H9 (cell line): ENCODE data around the gene DLL4. TPM values are rescaled to one million over a fixed set of nuclear protein-coding genes. Genes with fewer than 3 reads are reported as not detected.

Experiments used
- DNase-seq: peaks from one replicate; pipeline ENCODE4 v3.0.0-alpha.2; 2017
- H2AFZ ChIP-seq: one replicate; pipeline ENCODE4 v1.6.1; 2013; ENCODE audit warnings: mild to moderate bottlenecking, low read length, control low read depth, moderate library complexity
- H2AK5ac ChIP-seq: 2 replicates; pipeline ENCODE4 v1.6.1; 2013; ENCODE audit warnings: low read length, control low read depth, mixed read lengths; ENCODE audit not compliant: insufficient read length
- H2BK120ac ChIP-seq: one replicate; pipeline ENCODE4 v1.6.1; 2013; ENCODE audit warnings: low read depth, mild to moderate bottlenecking, low read length, control low read depth, inconsistent platforms; ENCODE audit not compliant: poor library complexity, severe bottlenecking
- H2BK12ac ChIP-seq: 2 replicates; pipeline ENCODE4 v1.6.1; 2013; ENCODE audit warnings: low read length, control low read depth, mixed read lengths, low read depth; ENCODE audit not compliant: insufficient read length
- H2BK15ac ChIP-seq: 2 replicates; pipeline ENCODE4 v1.6.1; 2013; ENCODE audit warnings: low read depth, low read length, control low read depth
- H2BK20ac ChIP-seq: one replicate; pipeline ENCODE4 v1.6.1; 2013; ENCODE audit warnings: low read depth, mild to moderate bottlenecking, low read length, control low read depth, inconsistent platforms; ENCODE audit not compliant: poor library complexity, severe bottlenecking
- H2BK5ac ChIP-seq: 2 replicates; pipeline ENCODE4 v1.6.1; 2013; ENCODE audit warnings: low read length, control low read depth, mixed read lengths; ENCODE audit not compliant: insufficient read length
- H3K14ac ChIP-seq: 2 replicates; pipeline ENCODE4 v1.6.1; 2013; ENCODE audit warnings: low read length, control low read depth; ENCODE audit not compliant: insufficient read depth
- H3K18ac ChIP-seq: 2 replicates; pipeline ENCODE4 v1.6.1; 2013; ENCODE audit warnings: low read depth, mild to moderate bottlenecking, mixed read lengths, low read length, control low read depth; ENCODE audit not compliant: insufficient read length
- H3K23ac ChIP-seq: 2 replicates; pipeline ENCODE4 v1.6.1; 2013; ENCODE audit warnings: low read length, control low read depth, mixed read lengths, low read depth; ENCODE audit not compliant: insufficient read length
- H3K23me2 ChIP-seq: 2 replicates; pipeline ENCODE4 v1.6.1; 2013; ENCODE audit warnings: low read depth, mild to moderate bottlenecking, mixed read lengths, low read length, control low read depth; ENCODE audit not compliant: insufficient read length, poor library complexity, severe bottlenecking
- H3K27ac ChIP-seq: 2 replicates; pipeline ENCODE4 v1.5.1; 2013; ENCODE audit warnings: low read length, control low read depth, mixed read lengths, low read depth; ENCODE audit not compliant: insufficient read length
- H3K27me3 ChIP-seq: 2 replicates; pipeline ENCODE4 v1.6.1; 2013; ENCODE audit warnings: low read length, control low read depth, inconsistent platforms; ENCODE audit not compliant: insufficient read depth
- H3K4ac ChIP-seq: 2 replicates; pipeline ENCODE4 v1.6.1; 2013; ENCODE audit warnings: low read depth, mild to moderate bottlenecking, control low read depth, inconsistent platforms, low read length, moderate library complexity
- H3K4me1 ChIP-seq: 2 replicates; pipeline ENCODE4 v1.6.1; 2013; ENCODE audit warnings: low read length, control low read depth, inconsistent platforms; ENCODE audit not compliant: insufficient read depth
- H3K4me2 ChIP-seq: 2 replicates; pipeline ENCODE4 v1.6.1; 2013; ENCODE audit warnings: low read length, control low read depth, mixed read lengths; ENCODE audit not compliant: insufficient read length, insufficient read depth
- H3K56ac ChIP-seq: 2 replicates; pipeline ENCODE4 v1.6.1; 2013; ENCODE audit warnings: low read depth, mild to moderate bottlenecking, mixed read lengths, low read length, control low read depth; ENCODE audit not compliant: insufficient read length
- H3K79me1 ChIP-seq: 2 replicates; pipeline ENCODE4 v1.6.1; 2013; ENCODE audit warnings: low read depth, mild to moderate bottlenecking, moderate library complexity, low read length, control low read depth, inconsistent platforms; ENCODE audit not compliant: insufficient read depth, poor library complexity, severe bottlenecking
- H3K79me2 ChIP-seq: 2 replicates; pipeline ENCODE4 v1.6.1; 2013; ENCODE audit warnings: low read length, control low read depth, inconsistent platforms; ENCODE audit not compliant: insufficient read depth
- H3K9ac ChIP-seq: 2 replicates; pipeline ENCODE4 v1.6.1; 2013; ENCODE audit warnings: low read length, control low read depth, mixed read lengths; ENCODE audit not compliant: insufficient read length; ENCODE audit errors: extremely low read depth
- H3K9me3 ChIP-seq: one replicate; pipeline ENCODE4 v1.6.1; 2013; ENCODE audit warnings: low read depth, low read length, inconsistent platforms; ENCODE audit not compliant: control insufficient read depth
- H3T11ph ChIP-seq: one replicate; pipeline ENCODE4 v1.6.1; 2013; ENCODE audit warnings: mild to moderate bottlenecking, low read length, control low read depth, inconsistent platforms
- H4K20me1 ChIP-seq: one replicate; pipeline ENCODE4 v1.6.1; 2013; ENCODE audit not compliant: control insufficient read depth, insufficient read length, insufficient read depth
- H4K5ac ChIP-seq: 2 replicates; pipeline ENCODE4 v1.6.1; 2013; ENCODE audit warnings: low read depth, mild to moderate bottlenecking, mixed read lengths, low read length, control low read depth; ENCODE audit not compliant: insufficient read length
- H4K8ac ChIP-seq: replicated peaks from 2 replicates; pipeline ENCODE4 v1.6.1; 2013; ENCODE audit warnings: low read length, control low read depth, mixed read lengths, low read depth; ENCODE audit not compliant: insufficient read length
- H4K91ac ChIP-seq: 2 replicates; pipeline ENCODE4 v1.6.1; 2013; ENCODE audit warnings: low read depth, mild to moderate bottlenecking, moderate library complexity, mixed read lengths, low read length, control low read depth; ENCODE audit not compliant: insufficient read length
- H3K27ac Mint-ChIP-seq, 3 experiments: 2 replicates in 2 of 3; 3 replicates in 1 of 3; pipeline ENCODE4 v1.8.0; 2020 to 2021; ENCODE audit warnings: mixed read lengths in 3 of 3, mild to moderate bottlenecking in 1 of 3, moderate library complexity in 1 of 3
- H3K27me3 Mint-ChIP-seq: 2 replicates; pipeline ENCODE4 v1.8.0; 2021; ENCODE audit warnings: low read depth, mild to moderate bottlenecking, moderate library complexity, mixed read lengths
- H3K36me3 Mint-ChIP-seq, 3 experiments: 2 replicates in 2 of 3; 3 replicates in 1 of 3; pipeline ENCODE4 v1.8.0; 2020 to 2021; ENCODE audit warnings: low read depth in 3 of 3, mixed read lengths in 3 of 3; ENCODE audit not compliant: insufficient read depth in 1 of 3
- H3K4me1 Mint-ChIP-seq, 2 experiments: 2 replicates each; pipeline ENCODE4 v1.8.0; 2020; ENCODE audit warnings: mixed read lengths in 2 of 2
- H3K4me3 Mint-ChIP-seq, 2 experiments: 2 replicates in 1 of 2; 3 replicates in 1 of 2; pipeline ENCODE4 v1.8.0; 2020 to 2021; ENCODE audit warnings: mild to moderate bottlenecking in 2 of 2, mixed read lengths in 2 of 2, moderate library complexity in 1 of 2
- H3K9me3 Mint-ChIP-seq, 2 experiments: 2 replicates in 1 of 2; 3 replicates in 1 of 2; pipeline ENCODE4 v1.8.0; 2020; ENCODE audit warnings: mild to moderate bottlenecking in 2 of 2, mixed read lengths in 2 of 2, moderate library complexity in 1 of 2
- WGBS: extraction: QIAGEN DNeasy Blood & Tissue Kit; methylation state at CpG from one replicate; pipeline ENCODE4 v1.1.7; 2013; ENCODE audit warnings: missing lambda C conversion rate, low lambda C conversion rate, mixed read lengths; ENCODE audit not compliant: insufficient read length; ENCODE audit errors: extremely low coverage; 5-methylcytosine and 5-hydroxymethylcytosine counted together
- total RNA-seq: library from RNA; stranded (reverse); gene quantifications from 2 replicates; pipeline ENCODE4 v1.2.1, GENCODE V29; 2021
- TF ChIP-seq, protein P1 (sequence below): fragments of 200-600 bp; sonication (generic); conservative IDR thresholded peaks from 3 replicates; pipeline ENCODE4 v1.8.0; 2021; ENCODE audit warnings: antibody characterized with exemption, mild to moderate bottlenecking

Gene DLL4
- total RNA-seq, 1 experiment from 2014 or later = 0.28 TPM

- Histone ChIP-seq H3K23ac (no peak overlapping the region), H3K18ac (no peak overlapping the region), H3T11ph (no peak overlapping the region), H3K23me2 (peaks cover 11% of the 10 kb centered on the region), H3K9me3 (no peaks in the 10 kb centered on the region), H2BK12ac (no peak overlapping the region), H2BK5ac (no peak overlapping the region), H2BK120ac (no peak overlapping the region), H2AFZ (no peak overlapping the region), H3K27ac (no peak overlapping the region), H3K79me2 (peaks cover 7% of the 10 kb centered on the region), H3K9ac (no peak overlapping the region), H2BK15ac (no peak overlapping the region), H2BK20ac (no peak overlapping the region), H3K79me1 (peaks cover 2% of the 10 kb centered on the region), H3K27me3 (no peaks in the 10 kb centered on the region), H3K4me2 (no peak overlapping the region), H4K20me1 (no peaks in the 10 kb centered on the region), H3K14ac (no peak overlapping the region), H4K91ac (no peak overlapping the region), H3K4me1 (no peaks in the 10 kb centered on the region; the same call in 1 of the 2 replicates), H3K56ac (no peak overlapping the region), H3K4ac (no peak overlapping the region), H4K5ac (no peak overlapping the region), H2AK5ac (no peak overlapping the region), H4K8ac (no peak overlapping the region)
- Mint-ChIP-seq H3K27ac (no peak overlapping the region), H3K4me3 (no peak overlapping the region), H3K36me3 (peaks cover 6 to 21% (median 18%) of the 10 kb centered on the region in 3 experiments; a peak in 6 of 7 replicates), H3K27me3 (peaks cover 23% of the 10 kb centered on the region), H3K4me1 (peaks cover 10 to 17% of the 10 kb centered on the region in 2 experiments), H3K9me3 (no peaks in the 10 kb centered on the region; a peak in 1 of 5 replicates)
- no CpG with 5 or more reads among the region's 2 CpGs for WGBS
- TF ChIP-seq, protein P1, sequence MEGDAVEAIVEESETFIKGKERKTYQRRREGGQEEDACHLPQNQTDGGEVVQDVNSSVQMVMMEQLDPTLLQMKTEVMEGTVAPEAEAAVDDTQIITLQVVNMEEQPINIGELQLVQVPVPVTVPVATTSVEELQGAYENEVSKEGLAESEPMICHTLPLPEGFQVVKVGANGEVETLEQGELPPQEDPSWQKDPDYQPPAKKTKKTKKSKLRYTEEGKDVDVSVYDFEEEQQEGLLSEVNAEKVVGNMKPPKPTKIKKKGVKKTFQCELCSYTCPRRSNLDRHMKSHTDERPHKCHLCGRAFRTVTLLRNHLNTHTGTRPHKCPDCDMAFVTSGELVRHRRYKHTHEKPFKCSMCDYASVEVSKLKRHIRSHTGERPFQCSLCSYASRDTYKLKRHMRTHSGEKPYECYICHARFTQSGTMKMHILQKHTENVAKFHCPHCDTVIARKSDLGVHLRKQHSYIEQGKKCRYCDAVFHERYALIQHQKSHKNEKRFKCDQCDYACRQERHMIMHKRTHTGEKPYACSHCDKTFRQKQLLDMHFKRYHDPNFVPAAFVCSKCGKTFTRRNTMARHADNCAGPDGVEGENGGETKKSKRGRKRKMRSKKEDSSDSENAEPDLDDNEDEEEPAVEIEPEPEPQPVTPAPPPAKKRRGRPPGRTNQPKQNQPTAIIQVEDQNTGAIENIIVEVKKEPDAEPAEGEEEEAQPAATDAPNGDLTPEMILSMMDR = no peak
- no peak for DNase-seq
Measured at GRCh38 chr15:40892447-40893012, 36.6 kb upstream of the DLL4 start.
